GM13977 (cell line): Measurements from ENCODE around the gene AGBL4.
A peak's percentile ranks its signal among the peaks of the same experiment; 100 is the strongest.

Experiments used
- DNase-seq: peaks from one replicate; pipeline ENCODE4 v3.0.0; 2012; ENCODE audit warnings: low spot score
- in situ Hi-C: fragments of 300-500 bp; cut with MboI; formaldehyde crosslinking; loops from one replicate; pipeline ENCODE4 v1.12.0; 2022; ENCODE audit warnings: low sequenced_read_pairs, low pct_unique_long_range_greater_than_20kb, mixed read lengths, inconsistent platforms; ENCODE audit not compliant: unreplicated experiment
- TF ChIP-seq, protein P1 (sequence below): IDR thresholded peaks from 2 replicates; pipeline ENCODE4 v1.5.1; 2012; ENCODE audit warnings: mild to moderate bottlenecking, control low read depth; ENCODE audit not compliant: insufficient read depth; ENCODE audit errors: extremely low read depth, missing control alignments

AGBL4 gene

DNA sequence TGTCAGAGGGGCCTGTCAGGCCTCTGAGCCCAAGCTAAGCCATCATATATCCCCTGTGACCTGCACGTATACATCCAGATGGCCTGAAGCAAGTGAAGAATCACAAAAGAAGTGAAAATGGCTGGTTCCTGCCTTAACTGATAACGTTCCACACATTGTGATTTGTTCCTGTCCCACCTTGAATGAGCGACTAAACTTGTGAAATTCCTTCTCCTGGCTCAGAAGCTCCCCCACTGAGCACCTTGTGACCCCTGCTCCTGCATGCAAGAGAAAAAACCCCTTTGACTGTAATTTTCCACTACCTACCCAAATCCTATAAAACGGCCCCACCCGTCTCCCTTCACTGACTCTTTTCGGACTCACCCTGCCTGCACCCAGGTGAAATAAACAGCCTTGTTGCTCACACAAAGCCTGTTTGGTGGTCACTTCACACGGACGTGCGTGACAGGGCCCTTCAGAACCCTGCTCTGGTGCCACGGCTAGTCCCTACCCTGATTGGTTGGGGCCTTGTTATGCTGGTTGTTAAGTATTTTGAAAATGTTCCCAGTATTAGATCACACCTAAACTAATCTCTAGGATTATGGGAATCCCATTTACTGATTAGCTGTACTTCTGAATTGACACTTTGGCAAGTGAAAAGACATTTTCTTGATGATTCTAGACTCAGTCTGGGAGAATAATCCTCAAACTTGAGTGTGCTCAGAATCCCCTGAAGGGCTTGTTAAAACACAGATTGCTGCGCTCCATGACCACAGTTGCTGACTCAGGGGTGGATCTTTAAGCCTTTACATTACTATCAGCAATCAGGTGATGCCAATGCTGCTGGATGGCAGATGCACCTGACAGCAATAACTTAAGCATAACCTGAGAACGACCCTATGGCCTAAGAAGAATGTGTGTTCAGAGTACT is 1523.0 kb downstream of the AGBL4 start:
- TF ChIP-seq, protein P1, sequence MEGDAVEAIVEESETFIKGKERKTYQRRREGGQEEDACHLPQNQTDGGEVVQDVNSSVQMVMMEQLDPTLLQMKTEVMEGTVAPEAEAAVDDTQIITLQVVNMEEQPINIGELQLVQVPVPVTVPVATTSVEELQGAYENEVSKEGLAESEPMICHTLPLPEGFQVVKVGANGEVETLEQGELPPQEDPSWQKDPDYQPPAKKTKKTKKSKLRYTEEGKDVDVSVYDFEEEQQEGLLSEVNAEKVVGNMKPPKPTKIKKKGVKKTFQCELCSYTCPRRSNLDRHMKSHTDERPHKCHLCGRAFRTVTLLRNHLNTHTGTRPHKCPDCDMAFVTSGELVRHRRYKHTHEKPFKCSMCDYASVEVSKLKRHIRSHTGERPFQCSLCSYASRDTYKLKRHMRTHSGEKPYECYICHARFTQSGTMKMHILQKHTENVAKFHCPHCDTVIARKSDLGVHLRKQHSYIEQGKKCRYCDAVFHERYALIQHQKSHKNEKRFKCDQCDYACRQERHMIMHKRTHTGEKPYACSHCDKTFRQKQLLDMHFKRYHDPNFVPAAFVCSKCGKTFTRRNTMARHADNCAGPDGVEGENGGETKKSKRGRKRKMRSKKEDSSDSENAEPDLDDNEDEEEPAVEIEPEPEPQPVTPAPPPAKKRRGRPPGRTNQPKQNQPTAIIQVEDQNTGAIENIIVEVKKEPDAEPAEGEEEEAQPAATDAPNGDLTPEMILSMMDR: no peak
- in situ Hi-C loops: no loop called here
- no peak for DNase-seq

DNA sequence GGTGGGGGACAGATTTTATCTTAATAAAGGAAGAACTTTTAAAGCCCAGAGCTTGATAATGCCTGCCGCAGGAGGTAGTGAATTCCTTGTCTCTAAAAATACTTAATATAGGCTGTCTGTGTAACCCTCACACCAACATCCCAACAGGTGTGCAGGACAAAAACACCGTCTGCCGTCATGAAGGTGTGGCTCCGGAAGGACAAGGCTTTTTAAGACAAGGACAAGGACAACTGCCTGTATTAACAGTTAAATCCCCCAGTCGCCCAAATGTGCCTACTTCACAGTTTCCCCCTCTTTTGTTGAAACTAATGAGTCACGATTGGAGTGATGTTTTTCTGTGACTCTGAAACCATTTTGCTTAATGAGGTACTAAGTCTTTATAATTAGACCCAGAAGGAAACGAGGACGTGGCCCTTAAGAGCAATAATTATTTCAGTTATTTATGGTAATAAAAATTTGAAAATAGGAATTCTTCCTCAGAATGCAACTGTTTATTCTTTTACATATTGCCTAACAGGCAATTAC is 1524.5 kb downstream of the AGBL4 start:
- TF ChIP-seq, protein P1: no peak
- in situ Hi-C loops: no loop called here

DNA sequence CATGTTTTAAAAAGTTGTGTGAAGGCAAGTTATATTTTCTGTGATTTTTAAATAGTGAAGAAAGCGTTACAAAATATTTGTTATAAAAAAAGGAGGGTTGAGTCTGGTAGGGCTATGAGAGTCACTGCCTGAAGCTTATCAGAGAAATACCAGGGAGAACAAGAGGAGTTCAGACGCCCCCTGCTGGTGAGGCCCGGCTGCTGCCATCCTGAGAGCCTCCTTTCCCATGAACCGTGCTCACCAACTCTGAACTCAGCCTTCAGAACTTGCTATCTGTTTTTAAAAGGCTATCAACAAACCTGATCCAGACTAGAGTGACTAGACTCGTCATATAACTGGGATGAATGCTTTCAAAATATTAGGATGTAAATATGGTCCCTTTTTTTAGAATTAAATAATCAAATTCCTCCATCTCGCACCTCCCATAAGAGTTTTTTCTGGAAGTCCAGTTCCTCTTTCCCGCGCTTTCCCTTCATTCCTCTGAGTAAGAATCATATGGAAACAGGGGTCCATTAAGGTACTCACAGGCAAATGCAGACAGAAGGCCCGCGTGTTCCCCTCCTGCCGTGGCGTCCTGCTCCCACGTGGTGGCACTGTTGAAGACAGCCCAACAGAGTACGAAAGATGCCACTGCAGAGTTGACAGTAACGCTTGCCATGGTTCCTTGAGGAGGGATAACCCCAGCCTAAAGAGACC is 1525.5 kb downstream of the AGBL4 start:
- in situ Hi-C loops: no loop called here
- TF ChIP-seq, protein P1: peak; percentile 93
- peak; percentile 57 for DNase-seq

More for the DNA sequence above, 1524.5 kb downstream of the AGBL4 start:
- no peak for DNase-seq

DNA sequence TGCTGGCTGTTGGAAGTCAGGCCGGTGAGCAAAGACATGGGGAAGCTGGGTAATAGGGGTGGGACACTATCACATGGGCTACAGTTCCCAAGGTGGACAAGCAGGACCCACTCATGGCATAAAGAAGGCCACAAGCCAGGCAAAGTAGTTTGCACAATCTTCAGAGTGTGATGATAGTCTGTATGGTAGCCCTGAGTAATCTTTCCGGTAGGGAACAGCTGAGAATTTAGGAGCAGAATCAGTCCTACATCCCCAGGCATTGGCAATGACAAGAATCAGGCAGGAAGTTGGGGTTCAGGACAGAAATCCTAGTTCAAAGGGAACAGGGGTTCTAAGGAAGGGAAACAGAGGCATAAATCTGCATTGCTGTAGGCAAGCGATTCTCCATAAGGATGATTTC is 1527.8 kb downstream of the AGBL4 start:
- in situ Hi-C loops: no loop called here
- no peak for DNase-seq
- TF ChIP-seq, protein P1: no peak

DNA sequence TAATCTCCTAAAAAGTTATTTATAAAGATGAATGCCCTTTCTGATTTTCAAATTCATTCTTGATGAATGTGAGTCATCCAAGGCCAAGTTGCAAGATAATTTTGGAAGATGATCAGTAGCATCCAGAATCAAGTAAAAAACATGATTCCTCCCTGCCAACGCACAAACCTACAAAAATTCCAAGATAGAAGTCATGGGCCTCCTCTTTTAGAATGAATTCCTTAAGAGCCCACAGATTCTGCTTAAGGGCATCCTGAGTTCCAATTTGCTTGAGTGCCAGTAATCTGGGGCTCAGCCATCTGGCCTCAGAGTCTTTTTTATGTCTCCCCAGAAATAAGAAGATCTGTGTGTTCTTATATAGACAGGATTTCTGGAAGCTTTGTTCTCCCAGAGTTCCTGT is 1528.6 kb downstream of the AGBL4 start:
- DNase-seq: no peak
- in situ Hi-C loops: no loop called here
- TF ChIP-seq, protein P1: no peak

DNA sequence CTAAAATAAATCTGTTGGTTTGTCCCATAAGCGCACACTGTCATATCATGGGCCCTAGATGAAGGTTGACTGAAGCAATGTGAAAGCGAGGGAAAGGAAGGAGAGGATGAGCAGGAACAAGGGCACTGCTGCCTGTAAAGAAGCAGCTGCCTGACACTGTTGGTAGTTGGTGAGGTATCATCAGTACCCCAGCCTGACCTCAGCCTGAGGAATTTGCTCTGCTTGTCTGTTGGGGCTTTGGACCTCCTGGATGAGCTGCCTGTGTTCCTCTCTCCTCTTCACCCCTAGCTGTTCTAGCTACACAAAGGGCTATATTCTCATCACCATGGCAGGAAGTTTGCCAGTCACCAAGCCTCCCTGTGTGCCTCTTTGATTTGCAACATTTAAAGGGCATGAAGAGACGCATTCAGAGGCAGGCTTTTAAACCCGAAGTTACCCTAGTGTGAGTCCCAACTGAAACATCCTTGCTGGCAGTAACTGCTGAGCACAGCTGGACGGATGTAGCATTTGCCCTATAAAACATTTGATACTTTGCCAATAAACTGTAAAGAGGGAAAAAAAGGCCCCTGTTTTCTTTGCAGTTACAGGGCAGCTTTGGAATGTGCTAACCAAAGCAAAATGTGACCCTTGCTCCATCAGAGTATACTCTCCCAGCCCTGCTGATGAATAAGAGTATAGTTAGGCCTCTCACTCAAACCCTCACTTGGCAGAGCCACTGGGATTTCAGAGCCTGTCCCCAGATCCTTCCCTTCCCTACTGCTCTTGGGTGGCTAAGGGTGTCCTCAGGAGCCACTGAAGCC is 1529.6 kb downstream of the AGBL4 start:
- in situ Hi-C loops: no loop called here
- no peak for DNase-seq

More for the DNA sequence above, 1529.6 kb downstream of the AGBL4 start:
- TF ChIP-seq, protein P1: no peak
